K562 (cell line): ENCODE results near the gene ACSBG1. TPM values are rescaled to one million over a fixed set of nuclear protein-coding genes. Genes with fewer than 3 reads are reported as not detected.

ENCODE experiments used
- CHD4 ChIP-seq: fragments of 200-600 bp; sonication (generic); IDR thresholded peaks from 3 replicates; pipeline ENCODE4 v1.6.1; 2012; ENCODE audit warnings: low read depth, mild to moderate bottlenecking, mixed read lengths, low read length, inconsistent platforms; ENCODE audit not compliant: insufficient read depth, insufficient replicate concordance, poor library complexity, severe bottlenecking
- CTCF ChIP-seq, 3 experiments: IDR thresholded peaks in 2 of 3; conservative IDR thresholded peaks in 1 of 3; 2 replicates each; pipeline ENCODE4 v1.5.1; 2011 to 2012; ENCODE audit warnings: low read length in 3 of 3, mild to moderate bottlenecking in 3 of 3, control low read depth in 2 of 3, improper control_type of control experiment in 1 of 3, inconsistent platforms in 1 of 3, low read depth in 1 of 3, mixed read lengths in 1 of 3, moderate library complexity in 1 of 3; ENCODE audit not compliant: insufficient read depth in 2 of 3
- CUX1 ChIP-seq: fragments of 200-800 bp; sonication (Bioruptor generic); IDR thresholded peaks from 2 replicates; pipeline ENCODE4 v1.6.1; 2016; ENCODE audit warnings: missing genetic modification characterization, missing compliant biosample characterization
- DEAF1 ChIP-seq: fragments of 450-650 bp; formaldehyde crosslinking; IDR thresholded peaks from 2 replicates; pipeline ENCODE4 v1.4.0; 2020; ENCODE audit warnings: mild to moderate bottlenecking, moderate library complexity
- ILF3 ChIP-seq: fragments of 450-650 bp; IDR thresholded peaks from 2 replicates; pipeline ENCODE4 v1.6.1; 2018; ENCODE audit warnings: antibody characterized with exemption, mild to moderate bottlenecking, moderate library complexity, borderline replicate concordance
- MYNN ChIP-seq, 2 experiments: sonication (generic); formaldehyde crosslinking in 1 of 2; IDR thresholded peaks; 2 replicates each; pipeline versions ENCODE4 v1.5.0 to v1.6.1; 2016 to 2020; ENCODE audit warnings: antibody characterized with exemption in 1 of 2, missing genetic modification reagents in 1 of 2
- NR4A1 ChIP-seq, 2 experiments: fragments of 250-450 bp in 1 of 2; fragments of 450-650 bp in 1 of 2; sonication (Bioruptor Pico) in 1 of 2; IDR thresholded peaks; 2 replicates each; pipeline versions ENCODE4 v1.4.0 to v1.6.1; 2016 to 2020; ENCODE audit warnings: mild to moderate bottlenecking in 2 of 2, missing compliant biosample characterization in 1 of 2, missing genetic modification characterization in 1 of 2, moderate library complexity in 1 of 2
- RBM14 ChIP-seq: fragments of 200-400 bp; formaldehyde crosslinking; IDR thresholded peaks from 2 replicates; pipeline ENCODE4 v1.6.1; 2018; ENCODE audit warnings: low read depth, mild to moderate bottlenecking, low read length, moderate library complexity, borderline replicate concordance; ENCODE audit not compliant: insufficient read depth
- TFAP4 ChIP-seq: sonication (generic); formaldehyde crosslinking; IDR thresholded peaks from 2 replicates; pipeline ENCODE4 v1.8.0; 2022; ENCODE audit warnings: missing genetic modification reagents, mild to moderate bottlenecking, moderate library complexity, borderline replicate concordance
- YBX1 ChIP-seq: fragments of 450-650 bp; IDR thresholded peaks from 2 replicates; pipeline ENCODE4 v1.7.1; 2016; ENCODE audit warnings: mild to moderate bottlenecking
- ZBED1 ChIP-seq: IDR thresholded peaks from 2 replicates; pipeline ENCODE4 v1.6.1; 2014
- ZBTB9 ChIP-seq: fragments of 450-650 bp; formaldehyde crosslinking; IDR thresholded peaks from 2 replicates; pipeline ENCODE4 v1.4.0; 2020; ENCODE audit warnings: mild to moderate bottlenecking, moderate library complexity
- ZC3H8 ChIP-seq: fragments of 450-650 bp; IDR thresholded peaks from 2 replicates; pipeline ENCODE4 v1.6.1; 2017
- ZNF583 ChIP-seq: fragments of 250-450 bp; sonication (Bioruptor Pico); IDR thresholded peaks from 2 replicates; pipeline ENCODE4 v1.4.0; 2020
- ZNF780A ChIP-seq: fragments of 250-450 bp; sonication (Bioruptor Pico); IDR thresholded peaks from 2 replicates; pipeline ENCODE4 v1.5.0; 2021; ENCODE audit warnings: mild to moderate bottlenecking
- polyA plus RNA-seq, 8 experiments: library from polyadenylated mRNA; depleted of rRNA in 4 of 8; stranded (reverse) in 5 of 8; unstranded in 3 of 8; fragments of >200 nt; fragmentation: Nextera tagmentation in 2 of 8; fragmentation: Illumina TruSeq in 1 of 8; extraction: Ambion mirVana in 2 of 8; extraction: Trizol in 1 of 8; gene quantifications; 2 replicates each; pipeline versions ENCODE4 v1.2.1 to v1.2.3, GENCODE V29; 2011 to 2014; ENCODE audit warnings: inconsistent platforms in 1 of 8, missing spikeins in 1 of 8
- total RNA-seq, 7 experiments: library from RNA; depleted of rRNA in 6 of 7; stranded (reverse); fragments of >200 nt in 6 of 7; fragmentation: Illumina TruSeq in 2 of 7; extraction: Trizol in 2 of 7; gene quantifications; 2 replicates each; pipeline versions ENCODE4 v1.2.1 to v1.2.3, GENCODE V29; 2011 to 2021; ENCODE audit warnings: low replicate concordance in 1 of 7

ACSBG1 gene
- total and polyA plus RNA-seq, 9 of the 15 experiments (the other 6 are each of a cell fraction or from before 2014, with no cell fraction given), result 0.36 to 6.4 (median 2.5) TPM

- TF ChIP-seq DEAF1 (CRISPR knock-in tag) (no peak), ILF3 (no peak), ZNF583 (CRISPR knock-in tag) (no peak), CHD4 (no peak), TFAP4 (CRISPR knock-in tag) (peak; percentile 77; the same call in 1 of the 2 replicates), CTCF (IDR thresholded peaks at IDR 0.05 in 2 of 3, conservative IDR thresholded peaks at IDR 0.05 in 1 of 3; ENCODE audit: insufficient read depth in 2 of 3, low read depth in 1 of 3, low read length in 3 of 3) (no peak), MYNN (IDR thresholded peaks at IDR 0.05) (peak; percentile 86), MYNN (CRISPR knock-in tag; IDR thresholded peaks at IDR 0.05) (no peak), YBX1 (no peak), CUX1 (no peak), ZBTB9 (CRISPR knock-in tag) (no peak), ZNF780A (CRISPR knock-in tag) (no peak), RBM14 (no peak), ZC3H8 (no peak), NR4A1 (CRISPR knock-in tag; IDR thresholded peaks at IDR 0.05) (no peak), NR4A1 (tag; IDR thresholded peaks at IDR 0.05) (no peak), ZBED1 (no peak)
These were observed 21.6 kb downstream of the ACSBG1 start (continued) for GRCh38 chr15:78212546-78213424.
